Mucosa of descending colon (tissue), 3 donors: ENCODE data around the gene GPR107. TPM values are rescaled to one million over a fixed set of nuclear protein-coding genes. Genes with fewer than 3 reads are reported as not detected.
"Not testable (repeated sequence)": the region's sequence is repeated elsewhere in the genome, so short reads cannot be mapped to it uniquely, and the experiment has no call there.

Source experiments
- ATAC-seq: fragments of 200-7000 bp; cut with Tn5 transposase; one replicate; pipeline ENCODE4 v1.9.1; 2020; ENCODE audit warnings: mild to moderate bottlenecking, moderate library complexity
- DNase-seq, 3 donors: peaks; one replicate each; pipeline ENCODE4 v3.0.0-alpha.2; 2020
- H3K36me3 ChIP-seq: fragments of 200-600 bp; one replicate; pipeline ENCODE4 v1.8.0; 2021; ENCODE audit warnings: low read depth, mild to moderate bottlenecking
- H3K4me1 ChIP-seq: fragments of 200-600 bp; one replicate; pipeline ENCODE4 v1.8.0; 2021; ENCODE audit warnings: low read depth, mild to moderate bottlenecking
- H3K4me3 ChIP-seq: fragments of 200-600 bp; one replicate; pipeline ENCODE4 v1.8.0; 2021; ENCODE audit warnings: mild to moderate bottlenecking
- H3K9me3 ChIP-seq: fragments of 200-600 bp; one replicate; pipeline ENCODE4 v1.8.0; 2021; ENCODE audit warnings: mild to moderate bottlenecking
- CTCF ChIP-seq: fragments of 200-600 bp; IDR thresholded peaks from one replicate; pipeline ENCODE4 v1.8.0; 2022; ENCODE audit warnings: antibody characterized with exemption, mild to moderate bottlenecking
- intact Hi-C, 2 donors: fragments of 100-400 bp; cut with DNase I in 1 of 2; cut with micrococcal nuclease in 1 of 2; formaldehyde crosslinking; loops; one replicate each; pipeline versions ENCODE4 v1.11.0 to v1.11.1; 2022; cut with DNase I, micrococcal nuclease
- total RNA-seq, 3 donors: library from RNA; stranded (reverse); fragmentation: NEBNext Ultra II Directional in 2 of 3; extraction: Animal tissue kit (Norgen Biotek cat#: 25700) in 2 of 3; gene quantifications; one replicate each; pipeline versions ENCODE4 v1.2.1 to v1.2.4, GENCODE V29; 2021 to 2023
- donor health status: DM: no; HTN: no; CAD: no; lungs with moderate emphysema.
- donor health status: DM: no; HTN: no; CAD: no.
- donor health status: DM: no; HTN: yes; CAD: no.

GPR107 gene
- total RNA-seq, 3 donors from 2014 or later, result 39.7 to 50.1 (median 49.1) TPM

- Histone ChIP-seq H3K4me3 (no peak overlapping the region), H3K36me3 (no peaks in the 10 kb centered on the region), H3K9me3 (peaks cover 2% of the 10 kb centered on the region), H3K4me1 (no peaks in the 10 kb centered on the region)
- ATAC-seq (no peak), DNase-seq (no peak)
- TF ChIP-seq CTCF, result no peak
- intact Hi-C loops, result no loop called here
Measured at GRCh38 chr9:130013326-130013725, 40.4 kb upstream of the GPR107 start.

- intact Hi-C loops, result no loop called here
- ATAC-seq, result no peak
- H3K4me3 ChIP-seq, result no peak overlapping the region
- TF ChIP-seq CTCF, result no peak
- no peak for DNase-seq
- H3K4me1 ChIP-seq, result peaks cover 2% of the 10 kb centered on the region
- no peaks in the 10 kb centered on the region for H3K36me3 ChIP-seq
- H3K9me3 ChIP-seq, result peaks cover 2% of the 10 kb centered on the region
Measured at GRCh38 chr9:130015353-130016019, 38.2 kb upstream of the GPR107 start.

- no peak for TF ChIP-seq CTCF
- intact Hi-C loops, result no loop called here
- ATAC-seq (no peak), DNase-seq (no peak)
- H3K4me1 ChIP-seq, result peaks cover 8% of the 10 kb centered on the region
- H3K36me3 ChIP-seq, result no peaks in the 10 kb centered on the region
- H3K4me3 ChIP-seq, result no peak overlapping the region
- H3K9me3 ChIP-seq, result peaks cover 2% of the 10 kb centered on the region
Measured at GRCh38 chr9:130017076-130017475, 36.6 kb upstream of the GPR107 start.

DNA sequence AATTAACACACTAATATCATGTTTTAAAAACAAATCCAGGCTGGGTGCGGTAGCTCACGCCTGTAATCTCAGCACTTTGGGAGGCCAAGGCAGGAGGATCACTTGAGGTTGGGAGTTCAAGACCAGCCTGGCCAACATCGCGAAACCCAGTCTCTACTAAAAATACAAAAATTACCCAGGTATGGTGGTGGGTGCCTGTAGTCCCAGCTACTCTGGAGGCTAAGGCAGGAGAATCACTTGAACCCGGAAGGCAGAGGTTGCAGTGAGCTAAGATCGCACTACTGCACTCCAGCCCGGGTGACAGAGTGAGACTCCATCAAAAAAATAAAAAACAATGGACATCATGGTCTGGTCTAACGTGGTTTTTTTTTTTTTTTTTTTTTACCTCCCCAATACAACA, 36.2 kb upstream of the GPR107 start:
- ATAC-seq, H3K36me3 ChIP-seq, DNase-seq, intact Hi-C loops, H3K4me1 ChIP-seq, H3K4me3 ChIP-seq, H3K9me3 ChIP-seq: not testable (repeated sequence)

DNA sequence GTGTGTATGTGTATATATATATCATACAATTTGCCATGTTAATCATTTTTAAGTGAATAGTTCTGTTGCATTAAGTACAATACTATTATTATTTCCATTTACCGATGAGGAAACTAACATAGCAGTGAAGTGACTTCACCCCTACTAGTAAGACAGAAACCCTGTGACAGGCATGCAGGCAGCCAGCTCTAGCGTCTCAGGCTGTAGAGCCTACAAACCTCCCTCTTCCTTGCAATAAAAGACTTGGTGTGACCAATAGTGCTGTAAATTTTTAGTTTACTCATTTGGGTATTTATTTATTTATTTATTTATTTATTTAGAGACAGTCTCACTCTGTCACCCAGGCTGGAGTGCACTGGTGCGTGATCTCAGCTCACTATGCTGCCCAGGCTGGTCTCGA, 35.4 kb upstream of the GPR107 start:
- intact Hi-C loops, result no loop called here
- Histone ChIP-seq H3K4me3 (no peak overlapping the region), H3K4me1 (peaks cover 8% of the 10 kb centered on the region), H3K36me3 (no peaks in the 10 kb centered on the region), H3K9me3 (peaks cover 2% of the 10 kb centered on the region)
- TF ChIP-seq CTCF, result no peak
- no peak for DNase-seq
- ATAC-seq, result no peak

- H3K36me3 ChIP-seq, result no peaks in the 10 kb centered on the region
- ATAC-seq, result no peak
- no peak overlapping the region for H3K4me3 ChIP-seq
- DNase-seq, result no peak
- H3K4me1 ChIP-seq, result peaks cover 8% of the 10 kb centered on the region
- intact Hi-C loops, result no loop called here
- no peak for TF ChIP-seq CTCF
- peaks cover 2% of the 10 kb centered on the region for H3K9me3 ChIP-seq
Measured at GRCh38 chr9:130020618-130021017, 33.1 kb upstream of the GPR107 start.
